Measurements from ENCODE around the gene BARHL1.

GRCh38 chr9:132622159-132622558 is 39.8 kb downstream of the BARHL1 start:
- TF ChIP-seq ZNF274 (IDR thresholded peaks at IDR 0.05; ENCODE audit: low read depth, low read length), result no peak
- no peak for TF ChIP-seq YY1 (IDR thresholded peaks at IDR 0.05; ENCODE audit: insufficient read depth, insufficient read length)
- TF ChIP-seq SUZ12 (IDR thresholded peaks at IDR 0.05; ENCODE audit: extremely low read depth, insufficient read depth, insufficient read length), result no peak

Data from NT2/D1 (cell line).